ENCODE data around the gene GMPS. TPM values are rescaled to one million over a fixed set of nuclear protein-coding genes. Genes with fewer than 3 reads are reported as not detected.
"Not testable (repeated sequence)": the region's sequence is repeated elsewhere in the genome, so short reads cannot be mapped to it uniquely, and the experiment has no call there.

Gene GMPS
- polyA plus RNA-seq (2013, experiment 1 of 2; ENCODE audit: insufficient read length): 74.2 TPM
- polyA plus RNA-seq (2013, experiment 2 of 2; ENCODE audit: insufficient read length): 64.4 TPM

DNA sequence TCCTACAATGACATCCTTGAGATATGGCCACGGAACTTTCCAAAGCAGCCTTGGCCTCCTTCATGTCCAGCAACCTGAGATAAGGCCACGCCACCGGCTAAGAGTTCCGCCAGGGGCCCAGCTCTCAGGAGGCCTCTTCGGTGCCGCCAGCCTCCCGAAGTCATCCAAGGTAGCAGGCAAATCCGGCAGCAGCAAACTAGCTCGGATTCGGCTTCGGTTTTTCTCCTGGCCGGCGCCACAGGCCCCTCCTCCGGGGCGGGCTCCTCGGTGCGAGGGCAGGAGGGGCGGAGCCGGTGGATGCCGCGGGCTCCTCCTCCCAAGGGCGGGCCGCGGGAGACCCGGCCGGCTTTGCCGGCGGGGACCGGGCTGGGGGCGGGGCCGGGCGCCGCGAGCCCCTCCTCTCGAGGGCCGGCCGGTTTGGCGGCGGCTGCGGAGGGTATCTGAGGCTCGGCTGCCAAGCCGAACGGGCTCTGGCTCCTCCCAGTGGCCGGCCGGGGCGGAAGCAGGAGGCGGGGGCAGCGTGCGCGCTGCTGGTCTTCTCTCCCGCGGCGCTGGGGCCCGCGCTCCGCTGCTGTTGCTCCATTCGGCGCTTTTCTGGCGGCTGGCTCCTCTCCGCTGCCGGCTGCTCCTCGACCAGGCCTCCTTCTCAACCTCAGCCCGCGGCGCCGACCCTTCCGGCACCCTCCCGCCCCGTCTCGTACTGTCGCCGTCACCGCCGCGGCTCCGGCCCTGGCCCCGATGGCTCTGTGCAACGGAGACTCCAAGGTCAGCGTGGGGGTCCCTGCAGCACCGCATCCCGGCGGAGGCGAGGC, at the start of gene GMPS:
Gene GMPS, plus strand, starts transcription at position 518 of the 812 bp plus-strand sequence. Its CDS starts 221 bp downstream, at position 739.
- DNase-seq: peak; percentile 94

DNA sequence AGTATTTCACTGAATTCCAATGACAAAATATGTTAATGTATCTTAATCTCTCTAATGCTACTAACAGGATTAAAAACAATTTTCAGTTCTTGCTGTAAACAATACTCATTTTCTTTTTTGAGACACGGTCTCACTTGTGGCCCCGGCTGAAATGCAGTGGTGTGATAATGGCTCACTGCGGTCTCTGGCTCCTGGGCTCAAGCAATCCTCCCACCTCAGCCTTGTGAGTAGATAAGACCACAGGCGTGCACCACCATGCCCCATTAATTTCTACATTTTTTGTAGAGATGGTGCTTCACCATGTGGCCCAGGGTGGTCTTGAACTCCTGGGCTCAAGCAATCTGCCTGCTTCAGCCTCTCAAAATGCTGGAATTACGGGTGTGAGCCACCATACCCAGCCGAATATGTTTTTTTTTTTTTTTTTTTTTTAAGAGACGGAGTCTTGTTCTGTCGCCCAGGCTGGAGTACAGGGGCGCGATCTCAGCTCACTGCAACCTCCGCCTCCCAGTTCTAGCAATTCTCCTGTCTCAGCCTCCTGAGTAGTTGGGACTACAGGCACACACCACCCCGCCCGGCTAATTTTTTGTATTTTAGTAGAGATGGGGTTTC, 41.9 kb upstream of the GMPS start:
- not testable (repeated sequence) for DNase-seq

DNA sequence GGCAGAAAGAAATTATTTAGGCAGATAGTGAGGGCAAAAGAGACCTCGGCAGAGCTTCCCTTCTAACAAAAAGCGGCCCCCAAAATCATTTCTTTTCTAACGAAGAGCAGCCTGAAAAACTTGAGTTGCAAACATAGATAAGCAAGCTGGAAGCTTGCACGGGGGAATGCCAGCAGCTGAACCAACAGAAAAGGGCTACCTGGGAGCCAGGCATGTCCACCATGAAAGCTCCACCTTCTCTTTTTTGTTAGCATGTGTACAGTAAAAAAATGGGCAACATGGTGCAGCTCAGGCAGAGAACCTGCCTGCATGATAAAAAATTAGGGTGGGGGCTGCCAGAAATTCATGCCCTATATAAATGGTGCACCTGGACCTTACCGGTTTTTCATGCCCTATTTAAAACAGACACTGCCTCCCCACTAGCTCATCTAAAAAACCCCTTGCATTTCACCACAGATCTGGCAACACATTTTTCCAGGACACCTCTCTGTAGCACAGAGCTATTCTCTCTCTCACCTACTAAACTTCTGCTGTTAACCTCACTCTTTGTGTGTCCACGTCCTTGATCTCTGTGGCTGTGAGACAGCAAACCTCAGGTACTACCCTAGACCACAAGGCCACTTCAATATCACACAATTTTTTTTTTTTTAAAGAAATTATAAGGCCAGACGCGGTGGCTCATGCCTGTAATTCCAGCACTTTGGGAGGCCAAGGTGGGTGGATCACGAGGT, 34.9 kb upstream of the GMPS start:
- DNase-seq: no peak

DNA sequence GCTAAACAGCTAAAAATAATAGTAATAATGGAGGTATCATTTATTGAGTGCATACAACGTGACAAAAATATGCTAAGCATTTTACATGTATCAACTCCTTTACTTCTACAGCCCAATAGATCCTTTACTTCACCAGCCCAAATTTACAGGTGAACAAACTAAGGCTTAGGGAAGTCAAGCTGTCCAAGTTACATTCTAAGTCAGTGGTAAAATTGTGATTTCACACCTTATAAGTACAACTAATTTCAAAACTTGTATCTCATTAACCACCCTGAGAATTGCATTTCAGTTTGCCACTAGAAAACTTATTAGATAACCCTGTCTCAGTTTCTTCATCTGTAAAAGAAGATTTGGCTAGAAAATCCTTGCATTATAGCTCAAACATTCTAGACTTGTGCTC, 26.9 kb upstream of the GMPS start:
- DNase-seq: no peak

DNA sequence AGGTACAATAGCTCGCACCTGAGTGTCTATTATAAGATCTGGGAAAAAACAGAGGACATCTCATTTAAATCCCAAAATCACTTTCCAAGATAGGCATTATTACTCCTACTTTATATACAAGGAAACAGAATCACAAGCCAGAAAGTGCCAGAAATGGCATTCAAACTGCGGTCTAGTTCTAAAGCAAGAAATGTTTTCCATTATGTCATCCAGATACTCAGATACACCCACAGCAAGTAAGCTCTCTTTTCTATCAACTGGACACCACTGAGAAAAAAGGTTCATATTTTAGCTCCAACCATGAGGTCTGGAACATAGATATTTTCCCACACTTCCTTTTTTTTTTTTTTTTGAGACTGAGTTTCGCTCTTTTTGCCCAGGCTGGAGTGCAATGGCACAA, 24.3 kb upstream of the GMPS start:
- no peak for DNase-seq

DNA sequence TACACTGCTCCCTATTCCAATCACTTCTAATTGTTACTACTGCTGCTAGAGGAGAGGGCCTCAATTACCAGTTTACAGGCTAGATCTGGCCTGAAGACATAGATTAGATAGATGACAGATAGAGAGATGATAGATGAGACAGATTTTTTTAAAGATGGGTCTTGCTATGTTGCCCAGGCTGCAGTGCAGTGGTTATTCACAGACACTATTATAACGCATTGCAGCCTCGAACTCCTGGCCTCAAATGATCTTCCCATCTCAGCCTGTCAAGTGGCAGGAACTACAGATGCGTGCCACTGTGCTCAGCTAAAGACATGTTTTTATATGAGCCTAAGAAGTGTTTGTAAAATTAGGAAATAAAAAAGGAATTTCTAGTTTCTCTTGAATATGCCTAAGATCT, 22.5 kb upstream of the GMPS start:
- no peak for DNase-seq

DNA sequence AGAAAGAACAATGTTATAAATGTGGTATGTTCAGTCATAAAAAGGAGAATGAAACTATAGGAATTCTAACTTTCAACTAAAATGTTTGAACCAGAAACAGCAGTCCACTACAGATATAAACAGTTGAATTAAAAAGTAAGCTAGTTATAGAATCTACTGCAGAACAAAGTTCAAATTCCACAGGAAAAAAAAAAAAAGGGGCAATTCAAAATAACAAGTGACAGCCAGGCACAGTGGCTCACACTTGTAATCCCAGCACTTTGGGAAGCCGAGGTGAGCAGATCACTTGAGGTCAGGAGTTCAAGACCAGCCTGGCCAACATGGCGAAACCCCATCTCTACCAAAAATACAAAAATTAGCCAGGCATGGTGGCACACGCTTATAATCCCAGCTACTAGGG, 21.0 kb upstream of the GMPS start:
- DNase-seq: not testable (repeated sequence)

DNA sequence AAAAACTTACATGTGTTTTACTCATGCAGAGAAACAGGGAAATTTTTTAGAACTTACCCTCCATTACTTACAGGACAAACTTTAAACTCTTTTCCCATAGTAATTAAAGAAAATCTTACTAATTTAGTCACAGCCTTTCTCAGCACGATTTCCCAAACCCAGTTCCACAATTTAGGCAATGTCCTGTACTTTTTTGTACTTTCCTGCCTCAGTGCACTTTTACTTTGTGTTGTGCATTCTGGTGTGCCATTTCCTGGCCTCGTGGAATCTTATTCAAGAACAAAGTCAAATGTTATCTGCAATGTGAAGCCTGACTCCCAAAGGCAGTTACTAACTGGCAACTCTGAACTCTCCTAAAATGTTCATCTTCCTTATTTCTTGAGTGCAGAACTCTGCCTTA, 18.1 kb upstream of the GMPS start:
- DNase-seq: no peak

DNA sequence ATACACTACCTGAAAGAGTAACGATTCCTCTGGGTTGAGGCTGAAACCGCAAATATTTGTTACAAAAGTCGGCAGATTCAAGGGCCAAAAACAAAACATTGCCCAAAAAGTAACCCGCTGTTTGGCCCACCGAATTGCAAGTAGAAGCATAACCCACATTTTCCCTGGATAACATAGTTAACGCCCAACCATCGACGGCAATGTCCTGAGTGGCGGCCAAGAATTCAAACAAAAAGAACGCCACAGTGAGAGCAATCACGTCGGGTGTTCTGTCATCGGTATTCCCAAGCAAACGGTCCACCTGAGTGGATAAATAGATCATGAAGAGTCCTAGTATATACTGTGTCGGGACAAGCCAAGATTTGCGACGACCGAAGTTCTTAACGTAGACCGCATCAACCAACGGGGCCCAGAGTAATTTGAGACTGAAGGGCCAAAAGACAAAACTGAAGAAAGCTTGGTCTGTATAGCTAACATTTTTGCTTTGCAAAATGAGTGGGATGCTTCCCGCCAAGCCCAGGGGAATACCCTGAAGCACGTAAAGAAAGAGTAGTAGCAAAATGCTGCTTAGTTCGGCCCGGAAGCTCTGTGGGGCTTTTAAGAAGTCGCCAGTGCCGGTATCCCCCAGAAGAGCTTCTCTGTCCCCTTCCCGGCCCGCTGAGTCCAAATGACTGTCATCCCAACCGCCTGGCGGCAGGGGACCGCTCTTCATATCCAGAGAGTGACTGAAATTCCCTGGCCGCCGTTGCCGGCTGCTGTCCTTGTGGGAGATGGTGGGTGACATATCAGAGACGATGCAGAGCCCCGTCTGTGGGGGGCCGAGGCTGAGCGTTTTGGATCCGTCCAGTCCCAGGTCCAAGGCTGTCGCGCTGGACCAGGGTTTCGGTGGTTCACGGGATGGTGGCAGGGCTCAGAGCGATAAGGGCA, 17.0 kb upstream of the GMPS start:
- peak; percentile 27 for DNase-seq

DNA sequence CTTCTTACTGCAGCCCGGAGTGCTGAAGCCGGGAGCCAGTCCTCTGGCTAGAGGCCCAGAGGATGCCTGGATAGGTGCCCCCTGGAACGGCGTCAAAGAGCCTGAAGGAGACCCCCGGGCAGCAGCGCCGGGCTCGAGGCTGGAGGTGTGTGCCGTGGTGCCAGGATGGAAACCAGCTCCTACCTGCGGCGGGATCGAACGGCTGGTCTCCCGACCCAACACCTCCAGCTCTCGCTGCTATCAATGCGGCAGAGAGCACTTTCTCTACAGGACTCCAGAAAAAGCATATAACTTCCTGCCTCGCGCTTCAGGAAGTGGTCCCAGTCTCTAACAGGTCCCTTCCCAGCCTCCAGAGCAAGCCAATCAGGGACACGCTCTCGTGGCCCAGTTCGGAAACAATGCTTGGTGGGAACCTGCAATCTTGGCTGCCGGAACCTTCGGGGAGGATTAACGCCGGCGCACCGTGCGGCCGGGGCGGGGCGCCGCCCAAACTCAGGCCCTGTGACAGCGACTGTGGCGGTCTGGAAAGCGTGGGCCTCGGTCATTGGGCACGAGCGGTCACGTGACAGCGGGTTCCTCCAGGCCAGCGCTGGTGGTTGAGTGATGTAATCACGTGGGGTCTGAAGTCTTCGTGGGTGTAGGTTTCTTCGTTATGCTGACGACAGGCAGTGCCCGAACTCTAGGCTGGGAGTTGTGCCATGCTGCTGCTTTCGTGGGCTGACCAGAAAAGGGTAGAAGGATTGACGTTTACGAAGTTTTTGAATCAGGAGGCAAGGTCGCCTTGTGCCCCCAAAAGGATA, 16.1 kb upstream of the GMPS start, which contains the start of gene SLC33A1:
Gene SLC33A1, minus strand, starts transcription at position 287 of the 800 bp plus-strand sequence. CDS start 430 bp downstream, outside the sequence.
- peak; percentile 99 for DNase-seq

DNA sequence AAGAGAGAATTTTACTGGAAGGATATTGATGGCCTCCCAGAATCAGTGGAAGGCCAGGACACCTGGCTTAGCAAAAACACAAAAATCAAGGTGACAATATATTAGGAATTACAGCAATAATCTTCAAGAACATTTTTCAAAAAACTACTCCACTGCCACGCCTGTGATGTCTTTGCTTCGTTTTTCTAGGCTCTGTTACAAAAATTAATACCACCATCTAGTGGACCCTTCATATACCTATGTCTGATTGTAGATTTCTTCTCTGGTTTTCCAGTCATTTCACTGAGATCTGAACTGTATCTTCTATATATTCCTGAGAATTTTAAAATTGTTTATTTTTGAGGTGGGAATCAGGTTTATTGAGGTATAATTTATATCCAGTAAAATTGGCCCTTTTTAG, 10.6 kb upstream of the GMPS start:
- DNase-seq: peak; percentile 6

DNA sequence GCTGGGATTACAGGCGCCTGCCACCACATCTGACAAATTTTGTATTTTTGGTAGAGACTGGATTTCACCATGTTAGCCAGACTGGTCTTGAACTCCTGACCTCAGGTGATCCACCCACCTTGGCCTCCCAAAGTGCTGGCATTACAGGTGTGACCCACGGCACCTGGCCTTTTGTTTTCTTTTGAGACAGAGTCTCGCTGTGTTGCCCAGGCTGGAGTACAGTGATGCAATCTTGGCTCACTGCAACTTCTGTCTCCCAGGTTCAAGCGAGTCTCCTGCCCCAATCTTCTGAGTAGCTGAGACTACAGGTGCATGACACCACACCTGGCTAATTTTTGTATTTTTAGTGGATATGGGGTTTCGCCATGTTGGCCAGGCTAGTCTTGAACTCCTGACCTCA, 10.0 kb upstream of the GMPS start:
- not testable (repeated sequence) for DNase-seq

DNA sequence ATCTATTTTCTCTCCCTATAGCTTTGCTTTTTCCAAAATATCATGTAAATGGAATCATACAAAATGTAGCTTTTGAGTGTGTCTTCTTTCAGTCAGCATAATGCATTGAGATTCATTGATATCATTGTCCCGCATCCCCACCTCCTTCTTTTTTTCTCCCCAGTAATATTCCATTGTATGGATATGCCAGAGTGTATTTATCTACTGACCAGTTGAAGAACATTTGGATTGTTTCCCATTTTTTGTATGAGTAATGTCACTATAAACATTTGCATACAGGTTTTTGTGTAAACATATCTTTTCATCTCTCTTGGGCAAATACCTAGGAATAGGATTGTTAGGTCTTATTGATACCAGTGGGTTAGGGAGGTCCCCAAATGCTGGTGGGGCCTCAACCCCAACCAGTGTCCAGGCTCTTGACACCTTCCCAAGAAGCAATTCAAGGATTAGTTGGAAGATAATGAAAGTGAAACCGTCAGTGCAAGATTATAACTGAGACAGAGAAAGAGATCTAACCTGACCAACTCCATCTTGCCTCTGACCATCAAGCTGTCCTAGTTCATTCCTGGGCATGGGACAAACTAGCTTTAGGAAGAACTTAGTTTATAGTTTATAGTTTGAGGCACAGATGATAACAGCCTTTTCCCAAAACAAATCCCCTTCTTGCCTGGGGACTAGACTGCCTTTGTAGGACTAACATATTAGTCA, 8.8 kb upstream of the GMPS start:
- DNase-seq: no peak

DNA sequence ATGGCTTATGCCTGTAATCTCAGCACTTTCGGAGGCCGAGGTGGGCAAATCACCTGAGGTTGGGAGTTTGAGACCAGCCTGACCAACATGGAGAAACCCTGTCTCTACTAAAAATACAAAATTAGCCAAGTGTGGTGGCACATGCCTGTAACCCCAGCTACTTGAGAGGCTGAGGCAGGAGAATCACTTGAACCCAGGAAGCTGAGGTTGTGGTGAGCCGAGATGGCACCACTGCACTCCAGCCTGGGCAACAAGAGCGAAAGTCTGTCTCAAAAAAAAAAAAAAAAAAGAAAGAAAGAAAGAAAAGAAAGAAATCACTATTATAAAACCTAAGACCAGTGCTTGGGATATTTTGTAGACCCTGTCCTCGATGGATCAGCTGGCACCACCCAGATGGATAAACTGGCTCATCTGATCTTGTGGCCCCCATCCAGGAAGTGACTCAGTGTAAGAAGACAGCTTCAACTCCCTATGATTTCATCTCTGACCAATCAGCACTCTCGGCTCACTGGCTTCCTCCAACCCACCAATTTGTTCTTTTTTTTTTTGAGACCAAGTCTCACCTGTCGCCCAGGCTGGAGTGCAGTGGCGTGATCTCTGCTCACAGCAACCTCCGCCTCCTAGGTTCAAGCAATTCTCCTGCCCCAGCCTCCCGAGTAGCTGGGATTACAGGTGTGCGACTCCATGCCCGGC, 8.0 kb upstream of the GMPS start:
- peak; percentile 80 for DNase-seq

DNA sequence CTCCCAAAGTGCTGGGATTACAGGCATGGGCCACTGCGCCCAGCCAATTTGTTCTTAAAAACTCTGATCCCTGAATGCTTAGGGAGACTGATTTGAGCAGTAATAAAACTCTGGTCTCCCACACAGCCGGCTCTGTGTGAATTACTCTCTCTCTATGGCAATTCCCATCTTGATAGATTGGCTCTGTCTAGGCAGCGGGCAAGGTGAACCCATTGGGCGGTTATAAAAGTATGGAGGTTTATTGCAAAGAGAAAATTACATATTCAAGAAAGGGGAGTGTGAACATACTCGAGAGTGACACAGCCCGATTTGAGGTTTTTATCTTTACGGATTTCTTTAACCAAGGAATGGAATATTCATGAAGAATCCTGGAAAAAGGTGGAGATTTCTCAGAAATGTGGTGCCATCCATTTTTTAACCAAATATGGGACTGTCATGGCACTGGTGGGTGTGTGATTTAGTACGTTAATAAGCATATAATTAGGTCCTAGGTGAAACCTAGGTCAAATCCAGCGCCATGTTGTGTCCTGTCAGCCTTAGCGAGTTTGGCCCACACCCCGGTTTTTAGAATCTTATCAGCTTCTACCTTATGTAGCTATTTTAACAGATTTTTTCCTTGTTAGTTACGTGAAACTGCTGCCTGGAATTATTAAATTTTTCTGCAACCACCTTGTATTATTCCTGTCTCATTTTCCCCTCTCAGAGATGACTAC, 7.2 kb upstream of the GMPS start:
- no peak for DNase-seq

DNA sequence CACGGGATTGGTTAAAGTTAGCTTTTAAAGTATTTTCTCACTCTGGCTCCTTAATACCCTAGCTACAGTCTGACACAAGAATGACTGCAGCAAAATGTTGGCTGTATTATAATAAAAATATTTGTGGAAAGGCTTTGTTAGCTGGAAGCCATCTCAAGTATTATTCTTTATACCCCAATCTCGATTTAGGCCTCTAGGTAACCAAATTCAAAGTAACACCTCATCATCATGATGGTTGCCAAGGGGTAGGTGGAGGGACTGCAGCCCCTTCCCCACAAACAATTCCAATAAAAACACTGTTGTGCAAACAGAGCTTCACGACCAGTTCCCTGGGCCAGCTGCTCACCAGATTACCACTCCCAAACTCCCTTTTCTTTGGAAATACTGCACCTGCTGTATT, 759 bp upstream of the GMPS start:
- DNase-seq: no peak

DNA sequence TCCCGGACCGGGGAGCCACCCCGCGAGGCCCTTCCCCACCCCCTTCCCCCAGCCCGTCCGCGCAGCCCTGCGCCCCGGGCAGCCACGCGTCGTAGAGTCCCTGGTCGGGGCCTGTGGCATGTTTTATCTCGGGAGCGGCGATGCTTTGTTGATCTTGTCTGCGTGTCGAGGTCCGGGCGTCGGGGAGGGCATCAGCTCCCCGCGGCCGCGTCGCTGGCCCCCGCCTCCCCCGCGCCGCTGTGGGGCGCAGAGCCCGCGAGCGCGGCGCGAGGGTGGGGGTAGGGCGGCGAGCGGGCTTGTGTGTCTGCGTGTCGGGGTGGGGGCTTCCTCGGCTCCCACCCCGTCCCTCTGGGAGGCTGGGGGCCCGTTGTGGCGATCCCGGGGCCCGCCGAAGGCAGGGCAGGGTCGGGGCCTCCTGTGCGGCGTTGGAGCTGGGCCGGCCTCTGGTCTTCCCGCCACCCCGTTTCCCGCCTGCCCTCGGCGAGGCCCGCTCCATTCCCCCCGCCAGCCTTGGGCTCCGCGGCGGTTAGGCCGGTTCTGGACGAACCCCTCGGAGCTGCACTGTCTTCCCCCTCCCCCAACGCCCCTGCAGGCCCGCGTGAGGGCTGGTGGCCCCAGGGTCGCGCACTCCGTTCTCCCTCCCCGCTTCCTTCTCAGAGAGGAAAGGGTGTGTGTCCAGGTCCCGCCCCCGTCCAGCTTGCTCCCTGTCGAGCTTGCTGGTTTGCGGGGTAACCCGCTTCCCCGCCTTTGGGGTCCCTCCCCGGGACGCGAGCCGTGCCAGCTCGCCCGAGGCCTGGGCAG, 695 bp downstream of the GMPS start:
- peak; percentile 36 for DNase-seq

DNA sequence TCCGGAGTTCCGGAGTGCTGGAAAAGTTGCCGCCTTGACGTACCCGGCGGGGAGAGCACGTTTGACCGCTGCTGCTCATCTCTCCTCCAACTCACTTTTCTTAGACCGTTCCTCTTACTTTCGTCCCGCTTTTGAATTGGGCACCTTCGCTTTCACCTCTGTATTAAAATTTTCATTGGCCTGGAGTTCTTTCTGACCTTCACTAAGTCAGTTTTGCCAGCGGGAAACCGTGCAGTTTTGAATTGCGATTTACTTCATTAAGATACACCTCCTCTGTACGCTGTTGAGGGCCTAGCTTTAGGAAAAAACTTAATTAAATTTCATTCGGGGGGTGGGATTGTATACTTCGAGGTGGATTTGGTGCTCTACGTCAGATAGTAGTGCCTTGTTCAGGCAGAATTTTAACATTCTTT, 1.3 kb downstream of the GMPS start:
- DNase-seq: no peak

All from fibroblast of skin of back (primary cell).